ENCODE data around the gene MSX1. TPM values are rescaled to one million over a fixed set of nuclear protein-coding genes. Genes with fewer than 3 reads are reported as not detected.

Gene MSX1
- 4.4 and 6.9 TPM in 2 replicates for polyA plus RNA-seq (2011; rRNA removed)
- polyA minus RNA-seq (2011; rRNA and poly(A)+ RNA removed): 0.26 and 0.71 TPM in 2 replicates

DNA sequence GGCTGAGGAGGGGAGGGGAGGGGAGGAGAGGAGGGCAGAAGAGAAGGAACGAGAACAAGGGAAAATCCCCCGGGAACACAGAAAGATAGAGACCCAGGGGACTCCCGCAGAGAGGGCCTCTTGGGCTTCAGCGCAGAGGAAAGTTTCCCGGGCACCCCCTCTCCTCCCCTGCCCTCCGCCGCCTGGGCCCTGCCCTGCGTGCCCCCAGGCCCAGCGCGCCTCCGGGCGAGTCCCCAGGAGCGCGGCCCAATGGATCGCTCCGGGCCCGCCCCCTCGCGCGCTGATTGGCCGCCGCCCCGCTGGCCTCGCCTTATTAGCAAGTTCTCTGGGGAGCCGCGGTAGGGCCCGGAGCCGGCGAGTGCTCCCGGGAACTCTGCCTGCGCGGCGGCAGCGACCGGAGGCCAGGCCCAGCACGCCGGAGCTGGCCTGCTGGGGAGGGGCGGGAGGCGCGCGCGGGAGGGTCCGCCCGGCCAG lies at the start of gene MSX1:
TSS of gene MSX1 (plus strand) at position 341 of the 474 bp plus-strand sequence. CDS start 235 bp downstream, outside the sequence.
- CTCF ChIA-PET: no interaction called here
- TF ChIP-seq, protein P1, sequence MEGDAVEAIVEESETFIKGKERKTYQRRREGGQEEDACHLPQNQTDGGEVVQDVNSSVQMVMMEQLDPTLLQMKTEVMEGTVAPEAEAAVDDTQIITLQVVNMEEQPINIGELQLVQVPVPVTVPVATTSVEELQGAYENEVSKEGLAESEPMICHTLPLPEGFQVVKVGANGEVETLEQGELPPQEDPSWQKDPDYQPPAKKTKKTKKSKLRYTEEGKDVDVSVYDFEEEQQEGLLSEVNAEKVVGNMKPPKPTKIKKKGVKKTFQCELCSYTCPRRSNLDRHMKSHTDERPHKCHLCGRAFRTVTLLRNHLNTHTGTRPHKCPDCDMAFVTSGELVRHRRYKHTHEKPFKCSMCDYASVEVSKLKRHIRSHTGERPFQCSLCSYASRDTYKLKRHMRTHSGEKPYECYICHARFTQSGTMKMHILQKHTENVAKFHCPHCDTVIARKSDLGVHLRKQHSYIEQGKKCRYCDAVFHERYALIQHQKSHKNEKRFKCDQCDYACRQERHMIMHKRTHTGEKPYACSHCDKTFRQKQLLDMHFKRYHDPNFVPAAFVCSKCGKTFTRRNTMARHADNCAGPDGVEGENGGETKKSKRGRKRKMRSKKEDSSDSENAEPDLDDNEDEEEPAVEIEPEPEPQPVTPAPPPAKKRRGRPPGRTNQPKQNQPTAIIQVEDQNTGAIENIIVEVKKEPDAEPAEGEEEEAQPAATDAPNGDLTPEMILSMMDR (IDR thresholded peaks at IDR 0.05; ENCODE audit: insufficient read depth, low read depth, low read length): no peak
- H3K36me3 ChIP-seq (ENCODE audit: control insufficient read depth, insufficient read depth, low read length): peaks cover 6% of the 10 kb centered on the region; the same call in 1 of the 2 replicates
- POLR2A ChIA-PET: interaction anchor here (0.6 kb wide), 2 partner anchors 190 to 935 kb away, joined by 3 to 4 read pairs; no protein-coding TSS in a partner anchor
- H3K27me3 ChIP-seq (ENCODE audit: control insufficient read depth, insufficient read depth, low read length): peaks cover 7% of the 10 kb centered on the region
- peak within 1 kb of the TSS; percentile 69 for H3K4me3 ChIP-seq (ENCODE audit: low read depth, low read length)
- no peak for DNase-seq (ENCODE audit: low read depth)

DNA sequence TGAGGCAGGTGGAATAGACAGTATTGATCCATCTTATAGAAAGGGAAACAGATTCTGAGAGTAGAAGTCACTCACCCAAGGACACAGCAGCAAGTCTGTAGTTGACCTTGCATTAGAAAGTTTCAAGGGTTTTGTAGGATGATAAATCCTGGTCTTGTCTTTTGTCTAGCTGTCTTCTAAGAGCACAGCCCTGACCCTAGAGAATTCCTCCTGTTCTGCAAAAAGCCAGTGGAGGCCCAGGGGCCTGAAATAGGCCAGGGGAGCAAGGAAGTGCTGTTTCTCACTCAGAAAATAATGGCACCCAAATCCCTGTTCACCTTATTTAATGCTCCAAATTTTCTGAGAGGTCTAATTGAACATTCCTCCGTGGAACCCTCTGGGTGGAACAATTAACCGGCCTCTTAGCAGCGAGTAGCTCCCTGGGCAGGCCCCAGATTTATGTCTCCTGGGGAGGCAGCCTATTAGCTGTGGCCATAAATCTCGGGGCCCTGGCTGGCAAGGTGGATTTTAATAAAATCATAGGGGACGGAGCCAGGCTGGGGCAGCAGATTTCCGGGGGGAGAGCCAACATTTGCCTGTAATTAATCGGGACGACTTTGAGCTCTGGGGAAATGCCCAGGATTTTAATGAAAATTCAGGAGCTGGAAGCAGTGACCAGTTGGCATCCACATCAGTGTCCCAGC lies 49.2 kb upstream of the MSX1 start:
- TF ChIP-seq, protein P1 (IDR thresholded peaks at IDR 0.05; ENCODE audit: insufficient read depth, low read depth, low read length): no peak
- Histone ChIP-seq H3K36me3 (ENCODE audit: control insufficient read depth, insufficient read depth, low read length) (no peaks in the 10 kb centered on the region), H3K27me3 (ENCODE audit: control insufficient read depth, insufficient read depth, low read length) (peaks cover 15% of the 10 kb centered on the region), H3K4me3 (ENCODE audit: low read depth, low read length) (no peak overlapping the region)
- ChIA-PET POLR2A (no interaction called here), CTCF (interaction anchor here (1.3 kb wide), 1 partner anchor 9 kb away, joined by 4 read pairs; no protein-coding TSS in a partner anchor)
- DNase-seq (ENCODE audit: low read depth): no peak

DNA sequence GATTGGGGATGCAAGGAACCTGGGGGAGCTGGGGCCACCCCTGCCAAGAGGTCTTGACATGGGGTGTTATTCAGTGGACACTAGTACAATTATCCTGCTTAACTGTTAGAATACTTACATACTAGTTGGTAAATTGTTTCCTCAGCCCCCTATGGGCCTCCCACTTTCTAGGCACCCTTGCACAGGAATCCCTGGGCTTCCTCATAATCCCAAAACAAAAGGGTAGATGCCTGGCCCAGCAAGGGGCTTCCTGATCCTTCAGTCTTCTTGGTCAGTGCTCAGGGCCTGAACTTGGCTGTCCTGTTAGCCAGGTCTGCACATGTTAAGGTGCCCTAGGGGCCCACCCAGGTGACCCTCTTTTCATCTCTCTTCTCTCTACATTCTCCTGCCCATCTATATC lies 48.7 kb upstream of the MSX1 start:
- ChIA-PET CTCF (interaction anchor here (0.9 to 1.3 kb wide), 2 partner anchors 9 to 15 kb away, joined by 3 to 4 read pairs; no protein-coding TSS in a partner anchor), POLR2A (no interaction called here)
- Histone ChIP-seq H3K4me3 (ENCODE audit: low read depth, low read length) (no peak overlapping the region), H3K27me3 (ENCODE audit: control insufficient read depth, insufficient read depth, low read length) (peaks cover 15% of the 10 kb centered on the region), H3K36me3 (ENCODE audit: control insufficient read depth, insufficient read depth, low read length) (no peaks in the 10 kb centered on the region)
- DNase-seq (ENCODE audit: low read depth): no peak
- TF ChIP-seq, protein P1 (IDR thresholded peaks at IDR 0.05; ENCODE audit: insufficient read depth, low read depth, low read length): no peak

DNA sequence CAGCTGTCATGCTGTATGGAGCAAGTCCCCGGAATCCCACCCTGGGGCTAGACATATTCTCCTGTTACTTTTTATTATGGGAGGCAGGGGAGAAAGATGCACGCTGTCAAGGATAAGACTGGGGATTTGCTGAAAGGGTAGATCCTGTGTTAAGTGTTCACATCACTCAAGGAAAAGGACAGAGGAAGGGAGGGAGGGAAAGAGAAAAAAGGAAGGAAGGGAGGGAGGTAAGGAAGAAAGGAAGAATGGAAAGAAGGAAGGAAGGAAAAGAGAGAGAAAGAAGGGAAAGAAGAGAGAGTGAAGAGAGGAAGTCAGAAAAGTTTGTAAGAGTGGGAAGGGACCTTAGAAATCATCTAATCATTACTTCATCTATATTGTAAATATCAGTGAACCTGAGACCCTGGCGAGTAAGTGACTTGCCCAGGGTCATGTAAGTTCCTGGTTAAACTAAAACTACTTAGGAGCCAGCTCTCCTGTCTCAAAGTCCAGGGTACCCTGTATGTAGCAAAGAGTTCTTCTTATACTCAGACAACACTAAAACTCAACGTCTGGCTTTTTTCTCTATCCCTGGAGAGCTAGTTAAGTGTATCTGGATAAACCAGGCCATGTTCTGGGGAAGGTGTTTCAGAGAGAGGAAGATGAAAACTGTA lies 47.2 kb upstream of the MSX1 start:
- Histone ChIP-seq H3K4me3 (ENCODE audit: low read depth, low read length) (no peak overlapping the region), H3K36me3 (ENCODE audit: control insufficient read depth, insufficient read depth, low read length) (no peaks in the 10 kb centered on the region), H3K27me3 (ENCODE audit: control insufficient read depth, insufficient read depth, low read length) (peaks cover 15% of the 10 kb centered on the region)
- ChIA-PET POLR2A (no interaction called here), CTCF (no interaction called here)
- DNase-seq (ENCODE audit: low read depth): no peak
- TF ChIP-seq, protein P1 (IDR thresholded peaks at IDR 0.05; ENCODE audit: insufficient read depth, low read depth, low read length): no peak

Measured in BJ (cell line).